CD4-positive, CD25-positive, alpha-beta regulatory T cell (primary cell): ENCODE data around the gene GRAMD4. TPM values are rescaled to one million over a fixed set of nuclear protein-coding genes. Genes with fewer than 3 reads are reported as not detected.

ENCODE experiments used
- ATAC-seq, 2 donors: fragments of 150-1000 bp; cut with Tn5 transposase; one replicate each; pipeline ENCODE4 v1.10.0; 2021; ENCODE audit warnings: low read depth in 2 of 2, moderate number of reproducible peaks in 2 of 2, moderate library complexity in 1 of 2
- DNase-seq, 3 donors: peaks; one replicate each; pipeline versions ENCODE4 v3.0.0 to v3.0.0-alpha.2; 2012 to 2022; ENCODE audit warnings: mixed read lengths in 1 of 3
- H3K27ac ChIP-seq: one replicate; pipeline ENCODE4 v1.7.0; 2013; ENCODE audit warnings: mild to moderate bottlenecking, low read length; ENCODE audit not compliant: insufficient read depth, poor library complexity, severe bottlenecking
- H3K27me3 ChIP-seq: one replicate; pipeline ENCODE4 v1.7.0; 2013; ENCODE audit warnings: low read length; ENCODE audit not compliant: control insufficient read depth, insufficient read depth
- H3K36me3 ChIP-seq: one replicate; pipeline ENCODE4 v1.7.0; 2013; ENCODE audit warnings: mild to moderate bottlenecking, low read length, moderate library complexity; ENCODE audit not compliant: control insufficient read depth, insufficient read depth
- H3K4me1 ChIP-seq: 2 replicates; pipeline ENCODE4 v1.7.0; 2013; ENCODE audit warnings: mild to moderate bottlenecking, low read length; ENCODE audit not compliant: insufficient read depth, control insufficient read depth, poor library complexity, severe bottlenecking
- H3K4me3 ChIP-seq: one replicate; pipeline ENCODE4 v1.7.0; 2013; ENCODE audit warnings: low read depth, mild to moderate bottlenecking, low read length, moderate library complexity
- H3K9me3 ChIP-seq, 2 experiments: 1 replicate in 1 of 2; 2 replicates in 1 of 2; pipeline ENCODE4 v1.7.0; 2013; ENCODE audit warnings: low read length in 2 of 2, mild to moderate bottlenecking in 1 of 2, moderate library complexity in 1 of 2; ENCODE audit not compliant: control insufficient read depth in 2 of 2
- H3K27ac Mint-ChIP-seq, 3 donors: one replicate each; pipeline ENCODE4 v1.8.0; 2020 to 2022; ENCODE audit warnings: mild to moderate bottlenecking in 3 of 3, mixed read lengths in 3 of 3, moderate library complexity in 2 of 3
- H3K27me3 Mint-ChIP-seq: one replicate; pipeline ENCODE4 v1.8.0; 2022; ENCODE audit warnings: mild to moderate bottlenecking, mixed read lengths
- H3K36me3 Mint-ChIP-seq: one replicate; pipeline ENCODE4 v1.8.0; 2020; ENCODE audit warnings: mixed read lengths
- H3K4me1 Mint-ChIP-seq, 4 donors: one replicate each; pipeline ENCODE4 v1.8.0; 2020 to 2022; ENCODE audit warnings: mixed read lengths in 4 of 4, mild to moderate bottlenecking in 1 of 4
- H3K4me3 Mint-ChIP-seq, 4 donors: one replicate each; pipeline ENCODE4 v1.8.0; 2020 to 2022; ENCODE audit warnings: mild to moderate bottlenecking in 4 of 4, mixed read lengths in 4 of 4, moderate library complexity in 3 of 4
- H3K9me3 Mint-ChIP-seq, 7 donors: one replicate each; pipeline ENCODE4 v1.8.0; 2020 to 2022; ENCODE audit warnings: mixed read lengths in 7 of 7, mild to moderate bottlenecking in 3 of 7, moderate library complexity in 2 of 7
- polyA plus RNA-seq, 4 donors: library from polyadenylated mRNA; unstranded; fragments of 300-500 nt; fragmentation: Illumina TruSeq; gene quantifications; one replicate each; pipeline ENCODE4 v1.2.3, GENCODE V29; 2021
- total RNA-seq: library from RNA; stranded (reverse); gene quantifications from one replicate; pipeline ENCODE4 v1.2.3, GENCODE V29; 2022

The GRAMD4 gene
- total and polyA plus RNA-seq, 5 donors from 2014 or later = 7.0 to 43.6 (median 7.5) TPM

- Histone ChIP-seq H3K4me3 (no peak overlapping the region), H3K36me3 (no peaks in the 10 kb centered on the region), H3K4me1 (peaks cover 12% of the 10 kb centered on the region), H3K27me3 (no peaks in the 10 kb centered on the region), H3K27ac (no peak overlapping the region), H3K9me3 (no peaks in the 10 kb centered on the region)
- Mint-ChIP-seq H3K27ac (no peak overlapping the region), H3K4me1 (peaks cover 9 to 27% (median 16%) of the 10 kb centered on the region in 4 donors), H3K9me3 (peaks cover 0 to 5% (median 0%) of the 10 kb centered on the region in 7 donors), H3K27me3 (no peaks in the 10 kb centered on the region), H3K4me3 (no peak overlapping the region), H3K36me3 (no peaks in the 10 kb centered on the region)
- no peak for ATAC-seq
- no peak for DNase-seq
These were observed 12.6 kb upstream of the GRAMD4 start for GRCh38 chr22:46607483-46608114.

- no peaks in the 10 kb centered on the region for H3K27me3 ChIP-seq
- ATAC-seq = no peak
- H3K9me3 Mint-ChIP-seq = peaks cover 0 to 2% (median 0%) of the 10 kb centered on the region in 7 donors
These were observed 11.0 kb upstream of the GRAMD4 start for GRCh38 chr22:46609175-46609690.

GRCh38 chr22:46609724-46610201 lies 10.4 kb upstream of the GRAMD4 start:
- no peak overlapping the region for H3K4me3 ChIP-seq
- H3K9me3 Mint-ChIP-seq = no peaks in the 10 kb centered on the region
- no peaks in the 10 kb centered on the region for H3K27me3 ChIP-seq
- no peak for ATAC-seq
- H3K4me1 ChIP-seq = peaks cover 24% of the 10 kb centered on the region
- no peak overlapping the region for H3K4me3 Mint-ChIP-seq
- H3K27ac Mint-ChIP-seq = no peak overlapping the region
- no peaks in the 10 kb centered on the region for H3K36me3 ChIP-seq
- H3K9me3 ChIP-seq = no peaks in the 10 kb centered on the region
- no peak overlapping the region for H3K27ac ChIP-seq
- DNase-seq = no peak
- peaks cover 4 to 38% (median 23%) of the 10 kb centered on the region in 4 donors for H3K4me1 Mint-ChIP-seq
- H3K27me3 Mint-ChIP-seq = no peaks in the 10 kb centered on the region
- no peaks in the 10 kb centered on the region for H3K36me3 Mint-ChIP-seq

More at GRCh38 chr22:46609175-46609690, 11.0 kb upstream of the GRAMD4 start:
- Histone ChIP-seq H3K4me3 (no peak overlapping the region), H3K4me1 (peaks cover 22% of the 10 kb centered on the region), H3K27ac (no peak overlapping the region), H3K36me3 (no peaks in the 10 kb centered on the region), H3K9me3 (no peaks in the 10 kb centered on the region)
- H3K36me3 Mint-ChIP-seq = no peaks in the 10 kb centered on the region
- H3K27ac Mint-ChIP-seq = no peak overlapping the region
- peaks cover 7 to 36% (median 23%) of the 10 kb centered on the region in 4 donors for H3K4me1 Mint-ChIP-seq
- DNase-seq = no peak
- peak overlapping the region in 1 of 4 donors; percentile 13 for H3K4me3 Mint-ChIP-seq
- no peaks in the 10 kb centered on the region for H3K27me3 Mint-ChIP-seq

GRCh38 chr22:46610356-46610755 lies 9.8 kb upstream of the GRAMD4 start:
- Mint-ChIP-seq H3K27me3 (no peaks in the 10 kb centered on the region), H3K36me3 (no peaks in the 10 kb centered on the region), H3K4me3 (peak overlapping the region in 1 of 4 donors; percentile 23), H3K9me3 (no peaks in the 10 kb centered on the region), H3K4me1 (peaks cover 4 to 36% (median 23%) of the 10 kb centered on the region in 4 donors), H3K27ac (no peak overlapping the region)
- no peaks in the 10 kb centered on the region for H3K36me3 ChIP-seq
- H3K27ac ChIP-seq = no peak overlapping the region
- no peak for DNase-seq
- no peaks in the 10 kb centered on the region for H3K27me3 ChIP-seq
- no peak for ATAC-seq
- no peak overlapping the region for H3K4me3 ChIP-seq
- H3K9me3 ChIP-seq = no peaks in the 10 kb centered on the region
- peaks cover 25% of the 10 kb centered on the region for H3K4me1 ChIP-seq

GRCh38 chr22:46611189-46611588 lies 9.0 kb upstream of the GRAMD4 start:
- Mint-ChIP-seq H3K4me3 (no peak overlapping the region), H3K36me3 (no peaks in the 10 kb centered on the region), H3K4me1 (peaks cover 4 to 35% (median 23%) of the 10 kb centered on the region in 4 donors), H3K27me3 (no peaks in the 10 kb centered on the region), H3K9me3 (no peaks in the 10 kb centered on the region), H3K27ac (no peak overlapping the region)
- ATAC-seq = no peak
- Histone ChIP-seq H3K4me1 (peaks cover 25% of the 10 kb centered on the region), H3K4me3 (no peak overlapping the region), H3K27me3 (no peaks in the 10 kb centered on the region), H3K9me3 (no peaks in the 10 kb centered on the region), H3K27ac (no peak overlapping the region), H3K36me3 (no peaks in the 10 kb centered on the region)
- no peak for DNase-seq

- no peak for DNase-seq
- no peaks in the 10 kb centered on the region for H3K36me3 ChIP-seq
- Mint-ChIP-seq H3K9me3 (no peaks in the 10 kb centered on the region), H3K36me3 (no peaks in the 10 kb centered on the region), H3K27me3 (no peaks in the 10 kb centered on the region), H3K27ac (peak overlapping the region in 2 of 3 donors; percentile 25 to 80), H3K4me3 (peak overlapping the region; percentile 84 to 94 (median 92)), H3K4me1 (peaks cover 4 to 35% (median 23%) of the 10 kb centered on the region in 4 donors)
- H3K9me3 ChIP-seq = no peaks in the 10 kb centered on the region
- H3K27me3 ChIP-seq = no peaks in the 10 kb centered on the region
- no peak overlapping the region for H3K27ac ChIP-seq
- no peak for ATAC-seq
- H3K4me1 ChIP-seq = peaks cover 25% of the 10 kb centered on the region
- H3K4me3 ChIP-seq = no peak overlapping the region
These were observed 7.8 kb upstream of the GRAMD4 start for GRCh38 chr22:46612341-46612903.

- Mint-ChIP-seq H3K4me1 (peaks cover 4 to 35% (median 22%) of the 10 kb centered on the region in 4 donors), H3K9me3 (no peaks in the 10 kb centered on the region), H3K4me3 (peak overlapping the region; percentile 84 to 94 (median 92)), H3K27ac (peak overlapping the region; percentile 25 to 94 (median 80)), H3K36me3 (no peaks in the 10 kb centered on the region), H3K27me3 (no peaks in the 10 kb centered on the region)
- H3K4me1 ChIP-seq = peaks cover 25% of the 10 kb centered on the region
- no peaks in the 10 kb centered on the region for H3K27me3 ChIP-seq
- no peak overlapping the region for H3K27ac ChIP-seq
- peak in 2 of 3 donors; percentile 20 to 34 for DNase-seq
- H3K36me3 ChIP-seq = no peaks in the 10 kb centered on the region
- H3K4me3 ChIP-seq = peak overlapping the region; percentile 87
- peak in 1 of 2 donors; percentile 10 for ATAC-seq
- H3K9me3 ChIP-seq = no peaks in the 10 kb centered on the region
These were observed 7.1 kb upstream of the GRAMD4 start for GRCh38 chr22:46612904-46613605.
